Body of pancreas (tissue), 4 donors: ENCODE data around the gene DOCK2.

ENCODE experiments used
- POLR2A ChIP-seq, 3 donors: fragments of 450-650 bp; IDR thresholded peaks; one replicate each; pipeline ENCODE4 v1.6.1; 2016; ENCODE audit warnings: antibody characterized with exemption in 3 of 3, mild to moderate bottlenecking in 2 of 3
- TF ChIP-seq, protein P1 (sequence below), 7 experiments: fragments of 450-650 bp in 4 of 7; fragments of 200-600 bp in 3 of 7; sonication (generic) in 3 of 7; IDR thresholded peaks; one replicate each; pipeline ENCODE4 v1.5.1; 2016 to 2019; ENCODE audit warnings: antibody characterized with exemption in 7 of 7

DNA sequence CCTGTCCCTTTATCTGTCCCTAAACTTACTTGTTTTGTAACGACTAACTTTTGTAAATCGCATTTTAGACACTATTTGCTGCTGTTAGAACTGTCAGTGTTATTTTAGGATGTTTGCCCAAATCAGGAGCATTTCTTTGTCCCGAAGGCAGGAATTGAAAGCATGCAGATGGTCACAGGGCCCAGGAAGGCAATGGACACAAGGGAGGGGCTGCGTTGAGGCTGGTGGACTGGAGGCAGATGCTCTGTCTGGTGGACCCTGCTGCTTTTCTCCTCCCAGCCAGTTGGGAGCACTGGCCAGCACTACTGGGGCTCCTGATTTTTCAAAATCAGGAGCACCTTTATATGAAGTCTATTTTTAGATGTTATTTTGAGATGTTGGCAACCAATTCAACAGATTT, 31.7 kb downstream of the DOCK2 start:
- TF ChIP-seq, protein P1, sequence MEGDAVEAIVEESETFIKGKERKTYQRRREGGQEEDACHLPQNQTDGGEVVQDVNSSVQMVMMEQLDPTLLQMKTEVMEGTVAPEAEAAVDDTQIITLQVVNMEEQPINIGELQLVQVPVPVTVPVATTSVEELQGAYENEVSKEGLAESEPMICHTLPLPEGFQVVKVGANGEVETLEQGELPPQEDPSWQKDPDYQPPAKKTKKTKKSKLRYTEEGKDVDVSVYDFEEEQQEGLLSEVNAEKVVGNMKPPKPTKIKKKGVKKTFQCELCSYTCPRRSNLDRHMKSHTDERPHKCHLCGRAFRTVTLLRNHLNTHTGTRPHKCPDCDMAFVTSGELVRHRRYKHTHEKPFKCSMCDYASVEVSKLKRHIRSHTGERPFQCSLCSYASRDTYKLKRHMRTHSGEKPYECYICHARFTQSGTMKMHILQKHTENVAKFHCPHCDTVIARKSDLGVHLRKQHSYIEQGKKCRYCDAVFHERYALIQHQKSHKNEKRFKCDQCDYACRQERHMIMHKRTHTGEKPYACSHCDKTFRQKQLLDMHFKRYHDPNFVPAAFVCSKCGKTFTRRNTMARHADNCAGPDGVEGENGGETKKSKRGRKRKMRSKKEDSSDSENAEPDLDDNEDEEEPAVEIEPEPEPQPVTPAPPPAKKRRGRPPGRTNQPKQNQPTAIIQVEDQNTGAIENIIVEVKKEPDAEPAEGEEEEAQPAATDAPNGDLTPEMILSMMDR (IDR thresholded peaks at IDR 0.05): no peak
- TF ChIP-seq POLR2A (IDR thresholded peaks at IDR 0.05): no peak
